ENCODE measurements around the gene FARP1. TPM values are rescaled to one million over a fixed set of nuclear protein-coding genes. Genes with fewer than 3 reads are reported as not detected.

Gene FARP1
- total and polyA plus RNA-seq, 7 donors = 6.9 to 96.4 (median 32.9) TPM

DNA sequence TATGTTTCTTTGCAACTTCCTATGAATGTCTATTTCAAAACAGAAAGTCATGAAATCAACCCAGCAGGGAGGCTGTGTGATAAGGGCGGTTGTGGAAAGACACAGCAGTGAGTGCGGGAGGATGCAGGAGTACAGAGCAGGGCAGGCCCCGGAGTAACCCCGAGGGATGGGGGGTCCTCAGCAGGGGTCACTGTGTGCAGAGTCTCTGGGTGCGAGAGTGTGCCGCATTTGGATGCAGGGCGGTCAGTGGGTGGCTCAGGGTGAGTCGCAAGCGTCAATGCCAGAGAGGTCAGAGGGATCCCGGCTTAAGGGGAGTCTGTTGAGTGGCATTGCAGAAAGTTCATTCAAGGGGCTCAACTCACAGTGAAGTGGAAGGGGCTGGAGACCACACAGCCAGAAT lies 286.2 kb downstream of the FARP1 start:
- no peak for DNase-seq
- 84 to 86% methylated on average over 10 of the region's 10 CpGs for WGBS, 2 donors
- intact Hi-C loops (cut with DNase I) = no loop called here
- Histone ChIP-seq H3K27me3 (no peaks in the 10 kb centered on the region), H3K4me3 (no peak overlapping the region), H3K27ac (no peak overlapping the region), H3K9me3 (no peaks in the 10 kb centered on the region), H3K36me3 (peaks cover 0 to 46% (median 10%) of the 10 kb centered on the region in 4 donors), H3K4me1 (no peaks in the 10 kb centered on the region)
- no peak for TF ChIP-seq CTCF (IDR thresholded peaks at IDR 0.05)
- TF ChIP-seq POLR2A (IDR thresholded peaks at IDR 0.05) = no peak

DNA sequence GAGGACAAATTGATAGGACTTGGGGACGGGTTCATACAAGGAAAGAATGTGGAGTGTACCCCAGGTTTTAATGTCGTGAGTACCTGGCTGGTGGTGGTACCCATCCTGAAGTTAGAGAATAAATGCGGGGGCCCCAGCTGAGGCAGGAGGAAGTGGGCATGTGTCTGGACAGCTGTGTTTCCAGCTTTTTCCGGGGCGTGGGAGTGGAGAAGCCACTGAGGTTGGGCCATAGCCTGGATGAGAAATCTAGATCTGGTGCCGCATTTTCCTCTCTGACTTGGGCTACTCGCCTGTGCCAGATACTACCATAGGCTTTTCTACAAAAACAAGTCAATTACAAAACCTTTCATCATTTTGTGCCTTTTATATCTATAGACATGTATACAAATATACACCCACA lies 286.6 kb downstream of the FARP1 start:
- peaks cover 0 to 43% (median 10%) of the 10 kb centered on the region in 4 donors for H3K36me3 ChIP-seq
- no peak for DNase-seq
- no peak overlapping the region for H3K27ac ChIP-seq
- H3K4me3 ChIP-seq = no peak overlapping the region
- H3K4me1 ChIP-seq = no peaks in the 10 kb centered on the region
- H3K27me3 ChIP-seq = no peaks in the 10 kb centered on the region
- intact Hi-C loops (cut with DNase I) = no loop called here
- no peak for TF ChIP-seq EP300 (IDR thresholded peaks at IDR 0.05)
- no peak for TF ChIP-seq CTCF (IDR thresholded peaks at IDR 0.05)
- no peaks in the 10 kb centered on the region for H3K9me3 ChIP-seq
- 93 to 94% methylated on average over 7 of the region's 7 CpGs for WGBS, 2 donors

DNA sequence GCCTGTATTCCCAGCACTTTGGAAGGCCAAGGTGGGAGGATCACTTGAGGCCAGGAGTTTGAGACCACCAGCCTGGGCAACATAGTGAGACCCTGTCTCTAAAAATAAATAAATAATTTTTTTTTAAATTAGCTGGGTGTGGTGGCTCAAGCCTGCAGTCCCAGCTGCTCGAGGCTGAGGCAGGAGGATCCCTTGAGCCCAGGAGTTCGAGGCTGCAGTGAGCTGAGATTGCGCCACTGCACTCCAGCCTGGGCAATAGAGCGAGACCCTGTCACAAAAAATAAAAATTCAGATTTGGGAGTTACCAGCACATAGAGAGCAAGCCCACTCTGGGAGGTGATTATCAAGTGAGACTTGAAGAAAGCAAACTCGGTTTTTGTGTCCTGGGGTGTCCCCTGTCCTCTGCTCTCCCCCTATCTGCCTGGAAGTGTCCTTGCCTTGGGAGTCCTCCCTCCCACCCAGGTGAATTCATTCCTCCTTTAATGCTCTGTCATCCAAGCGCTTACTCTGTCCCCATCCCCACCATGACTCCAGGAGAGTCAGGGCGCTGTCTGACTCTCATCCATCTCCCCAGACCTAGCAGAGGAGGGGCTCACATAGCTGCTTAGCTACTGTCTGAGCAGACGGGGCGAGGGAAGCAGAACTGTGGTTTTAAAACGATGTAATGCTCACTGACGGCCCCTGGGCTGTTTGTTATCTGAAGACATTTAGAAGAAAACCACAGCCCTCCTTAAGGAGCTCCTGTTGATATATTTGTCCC lies 287.3 kb downstream of the FARP1 start:
- no peak overlapping the region for H3K27ac ChIP-seq
- H3K4me3 ChIP-seq = no peak overlapping the region
- no peak for DNase-seq
- WGBS, 2 donors = 70 to 76% methylated on average over 11 of the region's 11 CpGs
- no peaks in the 10 kb centered on the region for H3K9me3 ChIP-seq
- intact Hi-C loops (cut with DNase I) = no loop called here
- TF ChIP-seq POLR2A (IDR thresholded peaks at IDR 0.05) (no peak), EP300 (IDR thresholded peaks at IDR 0.05) (no peak), CTCF (IDR thresholded peaks at IDR 0.05) (no peak), POLR2AphosphoS5 (IDR thresholded peaks at IDR 0.05) (no peak)
- no peaks in the 10 kb centered on the region for H3K27me3 ChIP-seq
- H3K4me1 ChIP-seq = no peaks in the 10 kb centered on the region
- peaks cover 0 to 41% (median 10%) of the 10 kb centered on the region in 4 donors for H3K36me3 ChIP-seq

DNA sequence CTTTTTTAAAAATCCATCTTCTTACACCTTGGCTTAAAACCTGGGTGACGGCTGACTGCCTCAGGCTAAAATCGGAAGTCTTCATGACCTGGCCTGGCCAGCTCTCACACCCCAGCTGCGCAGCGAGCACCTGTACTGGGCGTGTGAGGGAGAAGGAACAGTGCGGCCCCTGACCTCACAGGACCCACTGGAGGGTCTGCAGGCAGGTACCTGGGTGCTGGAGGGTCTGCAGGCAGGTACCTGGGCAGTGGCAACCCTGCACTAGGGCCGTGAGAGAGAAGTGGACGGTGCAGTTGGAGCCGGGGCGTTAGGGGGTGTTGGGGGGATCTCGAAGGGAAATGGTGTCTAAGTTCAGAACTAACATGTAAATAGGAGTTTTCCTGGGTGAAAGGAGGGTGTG lies 289.7 kb downstream of the FARP1 start:
- H3K4me3 ChIP-seq = no peak overlapping the region
- no peaks in the 10 kb centered on the region for H3K27me3 ChIP-seq
- peaks cover 0 to 38% (median 5%) of the 10 kb centered on the region in 4 donors for H3K36me3 ChIP-seq
- TF ChIP-seq POLR2AphosphoS5 (IDR thresholded peaks at IDR 0.05) (no peak), POLR2A (IDR thresholded peaks at IDR 0.05) (no peak), CTCF (IDR thresholded peaks at IDR 0.05) (no peak), EP300 (IDR thresholded peaks at IDR 0.05) (no peak)
- H3K27ac ChIP-seq = no peak overlapping the region
- intact Hi-C loops (cut with DNase I) = no loop called here
- no peaks in the 10 kb centered on the region for H3K9me3 ChIP-seq
- no peaks in the 10 kb centered on the region for H3K4me1 ChIP-seq
- WGBS, 2 donors = 95% methylated on average over 11 of the region's 11 CpGs
- DNase-seq = no peak

- Histone ChIP-seq H3K36me3 (peaks cover 0 to 28% (median 4%) of the 10 kb centered on the region in 4 donors), H3K9me3 (no peaks in the 10 kb centered on the region), H3K27me3 (no peaks in the 10 kb centered on the region), H3K4me1 (no peaks in the 10 kb centered on the region), H3K27ac (no peak overlapping the region), H3K4me3 (no peak overlapping the region)
- no peak for DNase-seq
- 95 to 96% methylated on average over 10 of the region's 10 CpGs for WGBS, 2 donors
- no peak for TF ChIP-seq POLR2AphosphoS5 (IDR thresholded peaks at IDR 0.05)
- TF ChIP-seq CTCF (IDR thresholded peaks at IDR 0.05) = no peak
- TF ChIP-seq POLR2A (IDR thresholded peaks at IDR 0.05) = no peak
- TF ChIP-seq EP300 (IDR thresholded peaks at IDR 0.05) = no peak
- intact Hi-C loops (cut with DNase I) = no loop called here
Measured at GRCh38 chr13:98433654-98434053, 290.8 kb downstream of the FARP1 start.

Measured in sigmoid colon (tissue), 7 donors.